ENCODE measurements around the gene FRMD5.

FRMD5 gene

GRCh38 chr15:44144184-44144583 lies 50.9 kb downstream of the FRMD5 start:
- H2AFZ ChIP-seq (ENCODE audit: low read depth, low read length): no peak overlapping the region
- no peaks in the 10 kb centered on the region for H3K4me1 ChIP-seq (ENCODE audit: low read length)
- H3K4me3 ChIP-seq (ENCODE audit: low read length): no peak overlapping the region
- no peaks in the 10 kb centered on the region for H3K9me3 ChIP-seq (ENCODE audit: insufficient read depth, low read length)
- no peaks in the 10 kb centered on the region for H3K36me3 ChIP-seq (replicated peaks; ENCODE audit: low read depth, low read length)
- TF ChIP-seq EZH2phosphoT487 (IDR thresholded peaks at IDR 0.05; ENCODE audit: low read depth) (no peak), CTCF (IDR thresholded peaks at IDR 0.05; ENCODE audit: low read depth, low read length) (no peak)
- H3K27me3 ChIP-seq (ENCODE audit: low read depth, low read length): no peaks in the 10 kb centered on the region
- H3K79me2 ChIP-seq (ENCODE audit: low read length): no peaks in the 10 kb centered on the region
- no peak overlapping the region for H3K9ac ChIP-seq (ENCODE audit: low read length)
- no peaks in the 10 kb centered on the region for H4K20me1 ChIP-seq (ENCODE audit: insufficient read depth, low read length)
- H3K27ac ChIP-seq (ENCODE audit: low read length): no peak overlapping the region
- H3K4me2 ChIP-seq (ENCODE audit: low read length): no peak overlapping the region

- no peaks in the 10 kb centered on the region for H3K79me2 ChIP-seq (ENCODE audit: low read length)
- H4K20me1 ChIP-seq (ENCODE audit: insufficient read depth, low read length): no peaks in the 10 kb centered on the region
- no peak overlapping the region for H3K27ac ChIP-seq (ENCODE audit: low read length)
- H2AFZ ChIP-seq (ENCODE audit: low read depth, low read length): no peak overlapping the region
- no peak for TF ChIP-seq EZH2phosphoT487 (IDR thresholded peaks at IDR 0.05; ENCODE audit: low read depth)
- TF ChIP-seq CTCF (IDR thresholded peaks at IDR 0.05; ENCODE audit: low read depth, low read length): no peak
- no peaks in the 10 kb centered on the region for H3K27me3 ChIP-seq (ENCODE audit: low read depth, low read length)
- no peak overlapping the region for H3K4me2 ChIP-seq (ENCODE audit: low read length)
- H3K36me3 ChIP-seq (replicated peaks; ENCODE audit: low read depth, low read length): no peaks in the 10 kb centered on the region
- no peak overlapping the region for H3K9ac ChIP-seq (ENCODE audit: low read length)
- no peaks in the 10 kb centered on the region for H3K9me3 ChIP-seq (ENCODE audit: insufficient read depth, low read length)
- H3K4me1 ChIP-seq (ENCODE audit: low read length): peaks cover 6% of the 10 kb centered on the region
- H3K4me3 ChIP-seq (ENCODE audit: low read length): no peak overlapping the region
These were observed 57.3 kb downstream of the FRMD5 start for GRCh38 chr15:44137750-44138149.

- no peak overlapping the region for H3K9ac ChIP-seq (ENCODE audit: low read length)
- H3K36me3 ChIP-seq (replicated peaks; ENCODE audit: low read depth, low read length): no peaks in the 10 kb centered on the region
- no peaks in the 10 kb centered on the region for H3K79me2 ChIP-seq (ENCODE audit: low read length)
- TF ChIP-seq CTCF (IDR thresholded peaks at IDR 0.05; ENCODE audit: low read depth, low read length): no peak
- no peak for TF ChIP-seq EZH2phosphoT487 (IDR thresholded peaks at IDR 0.05; ENCODE audit: low read depth)
- H3K4me3 ChIP-seq (ENCODE audit: low read length): no peak overlapping the region
- H3K27me3 ChIP-seq (ENCODE audit: low read depth, low read length): no peaks in the 10 kb centered on the region
- H3K4me1 ChIP-seq (ENCODE audit: low read length): peaks cover 6% of the 10 kb centered on the region
- no peak overlapping the region for H3K4me2 ChIP-seq (ENCODE audit: low read length)
- no peak overlapping the region for H3K27ac ChIP-seq (ENCODE audit: low read length)
- H2AFZ ChIP-seq (ENCODE audit: low read depth, low read length): no peak overlapping the region
- no peaks in the 10 kb centered on the region for H3K9me3 ChIP-seq (ENCODE audit: insufficient read depth, low read length)
- no peaks in the 10 kb centered on the region for H4K20me1 ChIP-seq (ENCODE audit: insufficient read depth, low read length)
These were observed 58.0 kb downstream of the FRMD5 start for GRCh38 chr15:44136991-44137477.

- no peak overlapping the region for H3K27ac ChIP-seq (ENCODE audit: low read length)
- H3K9me3 ChIP-seq (ENCODE audit: insufficient read depth, low read length): no peaks in the 10 kb centered on the region
- TF ChIP-seq CTCF (IDR thresholded peaks at IDR 0.05; ENCODE audit: low read depth, low read length) (no peak), EZH2phosphoT487 (IDR thresholded peaks at IDR 0.05; ENCODE audit: low read depth) (no peak)
- no peak overlapping the region for H2AFZ ChIP-seq (ENCODE audit: low read depth, low read length)
- no peak overlapping the region for H3K4me3 ChIP-seq (ENCODE audit: low read length)
- H3K27me3 ChIP-seq (ENCODE audit: low read depth, low read length): peaks cover 12% of the 10 kb centered on the region; the same call in 1 of the 2 replicates
- no peaks in the 10 kb centered on the region for H4K20me1 ChIP-seq (ENCODE audit: insufficient read depth, low read length)
- H3K4me1 ChIP-seq (ENCODE audit: low read length): peaks cover 6% of the 10 kb centered on the region
- no peaks in the 10 kb centered on the region for H3K79me2 ChIP-seq (ENCODE audit: low read length)
- H3K9ac ChIP-seq (ENCODE audit: low read length): no peak overlapping the region
- H3K36me3 ChIP-seq (replicated peaks; ENCODE audit: low read depth, low read length): no peaks in the 10 kb centered on the region
- H3K4me2 ChIP-seq (ENCODE audit: low read length): no peak overlapping the region
These were observed 63.0 kb downstream of the FRMD5 start for GRCh38 chr15:44132057-44132456.

Measured in OCI-LY3 (cell line).